CD14-positive monocyte (primary cell): ENCODE results near the gene EGLN3. TPM values are rescaled to one million over a fixed set of nuclear protein-coding genes. Genes with fewer than 3 reads are reported as not detected.
"Not testable (repeated sequence)": the region's sequence is repeated elsewhere in the genome, so short reads cannot be mapped to it uniquely, and the experiment has no call there.

Experiments
- DNase-seq, 3 donors: peaks; one replicate each; pipeline ENCODE4 v3.0.0-alpha.2; 2011 to 2022
- H2AFZ ChIP-seq: 2 replicates; pipeline ENCODE4 v1.6.0; 2012; ENCODE audit warnings: mild to moderate bottlenecking, low read depth, low read length, inconsistent platforms; ENCODE audit not compliant: insufficient read depth, poor library complexity, severe bottlenecking
- H3K27ac ChIP-seq, 2 donors: 1 replicate in 1 of 2; 2 replicates in 1 of 2; pipeline ENCODE4 v1.5.1; 2012 to 2013; ENCODE audit warnings: low read length in 2 of 2, control low read depth in 1 of 2, inconsistent platforms in 1 of 2, low read depth in 1 of 2, mild to moderate bottlenecking in 1 of 2
- H3K27me3 ChIP-seq, 2 donors: one replicate each; pipeline versions ENCODE4 v1.6.0 to v1.6.1; 2011 to 2013; ENCODE audit warnings: low read length in 2 of 2; ENCODE audit not compliant: control insufficient read depth in 2 of 2, insufficient read depth in 2 of 2
- H3K36me3 ChIP-seq, 2 donors: replicated peaks in 1 of 2; 1 replicate in 1 of 2; 2 replicates in 1 of 2; pipeline versions ENCODE4 v1.5.1 to v1.6.1; 2012 to 2013; ENCODE audit warnings: low read length in 2 of 2, control low read depth in 1 of 2, inconsistent platforms in 1 of 2, mild to moderate bottlenecking in 1 of 2; ENCODE audit not compliant: insufficient read depth in 2 of 2, control insufficient read depth in 1 of 2
- H3K4me1 ChIP-seq, 2 donors: 1 replicate in 1 of 2; 2 replicates in 1 of 2; pipeline versions ENCODE4 v1.5.1 to v1.6.1; 2012 to 2013; ENCODE audit warnings: low read length in 2 of 2, control low read depth in 1 of 2, inconsistent platforms in 1 of 2, mild to moderate bottlenecking in 1 of 2, moderate library complexity in 1 of 2; ENCODE audit not compliant: insufficient read depth in 2 of 2, control insufficient read depth in 1 of 2
- H3K4me2 ChIP-seq: replicated peaks from 2 replicates; pipeline ENCODE3; 2012; ENCODE audit warnings: low read length, moderate library complexity, mild to moderate bottlenecking; ENCODE audit not compliant: poor library complexity, severe bottlenecking; ENCODE audit errors: extremely low read depth
- H3K4me3 ChIP-seq, 3 experiments: fragments of 200-600 bp in 1 of 3; sonication (generic) in 1 of 3; replicated peaks in 1 of 3; 1 replicate in 2 of 3; 2 replicates in 1 of 3; pipeline ENCODE4 v1.5.1; 2011 to 2013; ENCODE audit warnings: low read length in 3 of 3, mild to moderate bottlenecking in 3 of 3, control low read depth in 2 of 3, low read depth in 2 of 3, inconsistent platforms in 1 of 3, moderate library complexity in 1 of 3
- H3K79me2 ChIP-seq: 2 replicates; pipeline ENCODE4 v1.6.0; 2012; ENCODE audit warnings: mild to moderate bottlenecking, control low read depth, inconsistent platforms, low read length, moderate library complexity; ENCODE audit not compliant: insufficient read depth
- H3K9ac ChIP-seq: 2 replicates; pipeline ENCODE4 v1.6.0; 2017; ENCODE audit warnings: low read length, mild to moderate bottlenecking; ENCODE audit not compliant: insufficient read depth, poor library complexity, severe bottlenecking
- H3K9me3 ChIP-seq, 2 donors: replicated peaks in 1 of 2; 1 replicate in 1 of 2; 2 replicates in 1 of 2; pipeline versions ENCODE4 v1.5.1 to v1.6.1; 2012 to 2013; ENCODE audit warnings: low read length in 2 of 2, control low read depth in 1 of 2; ENCODE audit not compliant: control insufficient read depth in 1 of 2, insufficient read depth in 1 of 2
- H4K20me1 ChIP-seq: 2 replicates; pipeline ENCODE4 v1.6.0; 2012; ENCODE audit warnings: mild to moderate bottlenecking, low read length, control low read depth, moderate library complexity; ENCODE audit not compliant: insufficient read depth
- H3K27ac Mint-ChIP-seq, 7 donors: one replicate each; pipeline ENCODE4 v1.8.0; 2020; ENCODE audit warnings: mild to moderate bottlenecking in 7 of 7, mixed read lengths in 7 of 7, moderate library complexity in 6 of 7, inconsistent platforms in 2 of 7
- H3K27me3 Mint-ChIP-seq, 3 donors: one replicate each; pipeline ENCODE4 v1.8.0; 2021 to 2022; ENCODE audit warnings: low read depth in 3 of 3, mild to moderate bottlenecking in 3 of 3, mixed read lengths in 3 of 3, moderate library complexity in 3 of 3, inconsistent platforms in 1 of 3
- H3K36me3 Mint-ChIP-seq, 2 donors: one replicate each; pipeline ENCODE4 v1.8.0; 2020; ENCODE audit warnings: mixed read lengths in 2 of 2, inconsistent platforms in 1 of 2, mild to moderate bottlenecking in 1 of 2
- H3K4me1 Mint-ChIP-seq: one replicate; pipeline ENCODE4 v1.8.0; 2020; ENCODE audit warnings: mild to moderate bottlenecking, mixed read lengths
- H3K4me3 Mint-ChIP-seq, 2 donors: one replicate each; pipeline ENCODE4 v1.8.0; 2020; ENCODE audit warnings: mild to moderate bottlenecking in 2 of 2, mixed read lengths in 2 of 2, moderate library complexity in 1 of 2
- H3K9me3 Mint-ChIP-seq, 7 donors: one replicate each; pipeline ENCODE4 v1.8.0; 2020 to 2022; ENCODE audit warnings: mixed read lengths in 7 of 7, mild to moderate bottlenecking in 6 of 7, moderate library complexity in 6 of 7, inconsistent platforms in 2 of 7
- CTCF ChIP-seq: fragments of 200-600 bp; IDR thresholded peaks from one replicate; pipeline ENCODE4 v1.8.0; 2022; ENCODE audit warnings: antibody characterized with exemption, mild to moderate bottlenecking
- WGBS: methylation state at CpG from one replicate; pipeline ENCODE4 v1.1.5; 2013; ENCODE audit warnings: missing lambda C conversion rate; ENCODE audit not compliant: insufficient coverage; 5-methylcytosine and 5-hydroxymethylcytosine counted together
- intact Hi-C, 2 donors: fragments of 100-400 bp; cut with micrococcal nuclease; formaldehyde crosslinking; loops; one replicate each; pipeline versions ENCODE4 v1.15.0 to v1.15.1; 2023
- polyA plus RNA-seq, 3 donors: library from polyadenylated mRNA; depleted of rRNA in 1 of 3; unstranded in 2 of 3; stranded (reverse) in 1 of 3; fragments of 300-500 nt in 2 of 3; fragments of >200 nt in 1 of 3; fragmentation: Illumina TruSeq in 2 of 3; gene quantifications; 1 replicate in 2 of 3; 2 replicates in 1 of 3; pipeline ENCODE4 v1.2.3, GENCODE V29; 2012 to 2021

The EGLN3 gene
- polyA plus RNA-seq, 3 donors = 0.03 to 0.06 TPM; not detected in 1

GRCh38 chr14:33963892-33964291 lies 13.0 kb upstream of the EGLN3 start:
- Mint-ChIP-seq H3K36me3 (no peaks in the 10 kb centered on the region), H3K4me3 (no peak overlapping the region), H3K27me3 (peaks cover 16 to 21% (median 19%) of the 10 kb centered on the region in 3 donors), H3K4me1 (peaks cover 3% of the 10 kb centered on the region), H3K9me3 (peaks cover 0 to 2% (median 0%) of the 10 kb centered on the region in 7 donors), H3K27ac (no peak overlapping the region)
- no peak overlapping the region for H3K4me2 ChIP-seq
- no peak overlapping the region for H3K9ac ChIP-seq
- no peaks in the 10 kb centered on the region for H3K79me2 ChIP-seq
- H3K9me3 ChIP-seq = no peaks in the 10 kb centered on the region
- H3K4me1 ChIP-seq = no peaks in the 10 kb centered on the region
- no peak overlapping the region for H3K27ac ChIP-seq
- H2AFZ ChIP-seq = no peak overlapping the region
- H3K4me3 ChIP-seq = no peak overlapping the region
- H3K27me3 ChIP-seq = peaks cover 0 to 7% of the 10 kb centered on the region in 2 donors
- no peak for TF ChIP-seq CTCF
- intact Hi-C loops = no loop called here
- no peak for DNase-seq
- WGBS = 94% methylated on average over 5 of the region's 5 CpGs
- no peaks in the 10 kb centered on the region for H3K36me3 ChIP-seq
- no peaks in the 10 kb centered on the region for H4K20me1 ChIP-seq

GRCh38 chr14:33962466-33962865 lies 11.6 kb upstream of the EGLN3 start:
- H3K9ac ChIP-seq, H4K20me1 ChIP-seq, H3K4me1 Mint-ChIP-seq, H3K4me3 Mint-ChIP-seq, H3K36me3 Mint-ChIP-seq, H3K9me3 ChIP-seq, H3K4me2 ChIP-seq, H3K79me2 ChIP-seq, H3K4me1 ChIP-seq, H3K36me3 ChIP-seq, DNase-seq, intact Hi-C loops, H3K9me3 Mint-ChIP-seq, H3K4me3 ChIP-seq, H2AFZ ChIP-seq, H3K27ac ChIP-seq: not testable (repeated sequence)
- peaks cover 3 to 11% of the 10 kb centered on the region in 2 donors for H3K27me3 ChIP-seq
- Mint-ChIP-seq H3K27me3 (peaks cover 13 to 24% (median 17%) of the 10 kb centered on the region in 3 donors), H3K27ac (peak overlapping the region in 1 of 7 donors; percentile 50)
- no CpG with 5 or more reads among the region's 5 CpGs for WGBS
